ENCODE data around the gene ARCN1.

GRCh38 chr11:118544010-118544646, 28.1 kb upstream of the ARCN1 start:
- TF ChIP-seq FOXA1 (IDR thresholded peaks at IDR 0.05) (no peak), FOXK2 (IDR thresholded peaks at IDR 0.05) (no peak), SP1 (IDR thresholded peaks at IDR 0.05) (no peak), SUZ12 (IDR thresholded peaks at IDR 0.05) (no peak), LEF1 (IDR thresholded peaks at IDR 0.05; ENCODE audit: borderline replicate concordance) (no peak), FOXM1 (IDR thresholded peaks at IDR 0.05; ENCODE audit: borderline replicate concordance) (no peak), BHLHE40 (IDR thresholded peaks at IDR 0.05; ENCODE audit: borderline replicate concordance) (no peak)
